Ishikawa (cell line): ENCODE results near the gene ANKRD40CL.

Experiments used
- CEBPB ChIP-seq: IDR thresholded peaks from 2 replicates; pipeline ENCODE4 v1.6.1; 2012
- CREB1 ChIP-seq: IDR thresholded peaks from 2 replicates; pipeline ENCODE4 v1.6.1; 2012; ENCODE audit warnings: low read depth
- EGR1 ChIP-seq: IDR thresholded peaks from 2 replicates; pipeline ENCODE4 v1.6.1; 2012
- EP300 ChIP-seq: IDR thresholded peaks from 2 replicates; pipeline ENCODE4 v1.6.1; 2012; ENCODE audit warnings: borderline replicate concordance
- FOXM1 ChIP-seq: IDR thresholded peaks from 2 replicates; pipeline ENCODE4 v1.6.1; 2012; ENCODE audit warnings: low read depth, borderline replicate concordance
- NFIC ChIP-seq: IDR thresholded peaks from 2 replicates; pipeline ENCODE4 v1.6.1; 2012
- RAD21 ChIP-seq: IDR thresholded peaks from 2 replicates; pipeline ENCODE4 v1.6.1; 2012; ENCODE audit warnings: low read depth
- TCF12 ChIP-seq: IDR thresholded peaks from 2 replicates; pipeline ENCODE4 v1.6.1; 2012; ENCODE audit warnings: low read depth
- TEAD4 ChIP-seq: IDR thresholded peaks from 2 replicates; pipeline ENCODE4 v1.6.1; 2012
- YY1 ChIP-seq: IDR thresholded peaks from 2 replicates; pipeline ENCODE4 v1.6.1; 2012; ENCODE audit warnings: low read depth
- ZBTB7A ChIP-seq: IDR thresholded peaks from 2 replicates; pipeline ENCODE4 v1.6.1; 2012; ENCODE audit warnings: low read depth
- TF ChIP-seq, protein P1 (sequence below): IDR thresholded peaks from 2 replicates; pipeline ENCODE4 v1.6.1; 2012
- TF ChIP-seq, protein P2 (sequence below): IDR thresholded peaks from 2 replicates; pipeline ENCODE4 v1.6.1; 2012; ENCODE audit warnings: low read depth, mild to moderate bottlenecking

ANKRD40CL gene

DNA sequence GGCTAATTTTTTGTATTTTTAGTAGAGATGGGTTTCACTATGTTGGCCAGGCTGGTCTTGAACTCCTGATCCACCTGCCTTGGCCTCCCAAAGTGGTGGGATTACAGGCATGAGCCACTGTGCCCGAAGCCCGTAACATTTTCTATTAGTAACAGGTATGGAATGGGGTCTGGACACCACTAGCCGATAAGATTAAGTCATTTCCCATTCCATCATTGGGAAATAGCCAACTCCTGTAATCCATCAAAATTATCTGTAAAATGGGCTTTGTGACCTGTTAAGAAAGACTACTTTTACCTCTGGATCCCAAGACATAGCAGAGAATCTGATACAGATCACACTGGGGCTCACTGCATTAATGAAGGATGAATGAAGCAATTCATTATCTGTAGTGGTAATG is 51.8 kb downstream of the ANKRD40CL start:
- no peak for TF ChIP-seq TCF12
- TF ChIP-seq, protein P1, sequence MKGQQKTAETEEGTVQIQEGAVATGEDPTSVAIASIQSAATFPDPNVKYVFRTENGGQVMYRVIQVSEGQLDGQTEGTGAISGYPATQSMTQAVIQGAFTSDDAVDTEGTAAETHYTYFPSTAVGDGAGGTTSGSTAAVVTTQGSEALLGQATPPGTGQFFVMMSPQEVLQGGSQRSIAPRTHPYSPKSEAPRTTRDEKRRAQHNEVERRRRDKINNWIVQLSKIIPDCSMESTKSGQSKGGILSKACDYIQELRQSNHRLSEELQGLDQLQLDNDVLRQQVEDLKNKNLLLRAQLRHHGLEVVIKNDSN, result no peak
- TF ChIP-seq FOXM1, result no peak
- TF ChIP-seq EP300, result no peak
- no peak for TF ChIP-seq CREB1
- TF ChIP-seq, protein P2, sequence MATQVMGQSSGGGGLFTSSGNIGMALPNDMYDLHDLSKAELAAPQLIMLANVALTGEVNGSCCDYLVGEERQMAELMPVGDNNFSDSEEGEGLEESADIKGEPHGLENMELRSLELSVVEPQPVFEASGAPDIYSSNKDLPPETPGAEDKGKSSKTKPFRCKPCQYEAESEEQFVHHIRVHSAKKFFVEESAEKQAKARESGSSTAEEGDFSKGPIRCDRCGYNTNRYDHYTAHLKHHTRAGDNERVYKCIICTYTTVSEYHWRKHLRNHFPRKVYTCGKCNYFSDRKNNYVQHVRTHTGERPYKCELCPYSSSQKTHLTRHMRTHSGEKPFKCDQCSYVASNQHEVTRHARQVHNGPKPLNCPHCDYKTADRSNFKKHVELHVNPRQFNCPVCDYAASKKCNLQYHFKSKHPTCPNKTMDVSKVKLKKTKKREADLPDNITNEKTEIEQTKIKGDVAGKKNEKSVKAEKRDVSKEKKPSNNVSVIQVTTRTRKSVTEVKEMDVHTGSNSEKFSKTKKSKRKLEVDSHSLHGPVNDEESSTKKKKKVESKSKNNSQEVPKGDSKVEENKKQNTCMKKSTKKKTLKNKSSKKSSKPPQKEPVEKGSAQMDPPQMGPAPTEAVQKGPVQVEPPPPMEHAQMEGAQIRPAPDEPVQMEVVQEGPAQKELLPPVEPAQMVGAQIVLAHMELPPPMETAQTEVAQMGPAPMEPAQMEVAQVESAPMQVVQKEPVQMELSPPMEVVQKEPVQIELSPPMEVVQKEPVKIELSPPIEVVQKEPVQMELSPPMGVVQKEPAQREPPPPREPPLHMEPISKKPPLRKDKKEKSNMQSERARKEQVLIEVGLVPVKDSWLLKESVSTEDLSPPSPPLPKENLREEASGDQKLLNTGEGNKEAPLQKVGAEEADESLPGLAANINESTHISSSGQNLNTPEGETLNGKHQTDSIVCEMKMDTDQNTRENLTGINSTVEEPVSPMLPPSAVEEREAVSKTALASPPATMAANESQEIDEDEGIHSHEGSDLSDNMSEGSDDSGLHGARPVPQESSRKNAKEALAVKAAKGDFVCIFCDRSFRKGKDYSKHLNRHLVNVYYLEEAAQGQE, result no peak
- no peak for TF ChIP-seq NFIC
- TF ChIP-seq CEBPB, result no peak
- TF ChIP-seq YY1, result no peak
- no peak for TF ChIP-seq EGR1
- TF ChIP-seq TEAD4, result no peak

DNA sequence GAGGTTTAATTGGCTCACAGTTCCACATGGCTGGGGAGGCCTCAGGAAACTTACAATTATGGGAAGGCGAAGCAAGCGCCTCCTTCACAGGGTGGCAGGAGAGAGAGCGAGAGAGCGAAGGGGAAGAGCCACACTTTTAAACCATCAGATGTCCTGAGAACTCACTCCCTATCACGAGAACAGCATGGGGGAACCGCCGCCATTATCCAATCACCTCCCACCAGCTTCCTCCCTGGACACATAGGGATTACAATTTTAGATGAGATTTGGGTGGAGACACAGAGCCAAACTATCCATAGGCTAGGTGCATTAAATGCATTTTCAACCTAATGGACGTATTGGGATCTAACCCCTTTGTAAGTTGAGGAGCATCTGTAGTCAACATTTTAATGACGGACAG is 54.7 kb downstream of the ANKRD40CL start:
- TF ChIP-seq CREB1 (no peak), RAD21 (no peak), ZBTB7A (no peak)
- TF ChIP-seq, protein P1, result no peak
